KMS-11 (cell line): ENCODE measurements around the gene CELSR3.

ENCODE experiments used
- H2AFZ ChIP-seq: fragments of 200-600 bp; sonication (generic); 2 replicates; pipeline ENCODE4 v1.6.1; 2016; ENCODE audit warnings: antibody characterized with exemption, mixed run types, low read depth
- H3K27ac ChIP-seq: fragments of 200-600 bp; sonication (generic); 2 replicates; pipeline ENCODE4 v1.6.1; 2016; ENCODE audit warnings: mild to moderate bottlenecking, mixed run types
- H3K27me3 ChIP-seq: fragments of 200-600 bp; sonication (generic); 2 replicates; pipeline ENCODE4 v1.6.1; 2017; ENCODE audit warnings: mild to moderate bottlenecking, low read depth, mixed run types, moderate library complexity; ENCODE audit not compliant: insufficient read depth
- H3K36me3 ChIP-seq: fragments of 200-600 bp; sonication (generic); 2 replicates; pipeline ENCODE4 v1.6.1; 2017; ENCODE audit warnings: mild to moderate bottlenecking, mixed run types; ENCODE audit not compliant: insufficient read depth
- H3K4me1 ChIP-seq: fragments of 200-600 bp; sonication (generic); 2 replicates; pipeline ENCODE4 v1.6.1; 2016; ENCODE audit warnings: mild to moderate bottlenecking, low read depth, mixed run types; ENCODE audit not compliant: poor library complexity, severe bottlenecking
- H3K4me2 ChIP-seq: fragments of 200-600 bp; sonication (generic); 2 replicates; pipeline ENCODE4 v1.7.0; 2016; ENCODE audit warnings: mild to moderate bottlenecking, mixed run types
- H3K4me3 ChIP-seq: fragments of 200-600 bp; sonication (generic); IDR thresholded peaks from 2 replicates; pipeline ENCODE4 v1.6.1; 2017; ENCODE audit warnings: low read depth, low read length, mixed read lengths; ENCODE audit not compliant: insufficient read depth
- H3K79me2 ChIP-seq: fragments of 200-600 bp; sonication (generic); 2 replicates; pipeline ENCODE4 v1.6.1; 2016; ENCODE audit warnings: low read depth, mixed run types; ENCODE audit not compliant: insufficient read depth
- H3K9ac ChIP-seq: fragments of 200-600 bp; sonication (generic); 2 replicates; pipeline ENCODE4 v1.6.1; 2016; ENCODE audit warnings: mild to moderate bottlenecking, mixed run types
- H4K20me1 ChIP-seq: fragments of 200-600 bp; sonication (generic); 2 replicates; pipeline ENCODE4 v1.6.1; 2016; ENCODE audit warnings: mild to moderate bottlenecking, mixed run types; ENCODE audit not compliant: insufficient read depth
- CTCF ChIP-seq: fragments of 200-600 bp; sonication (generic); conservative IDR thresholded peaks from 2 replicates; pipeline ENCODE4 v1.6.1; 2017; ENCODE audit warnings: low read depth, mild to moderate bottlenecking, antibody characterized with exemption, low read length, moderate library complexity, mixed read lengths

CELSR3 gene

GRCh38 chr3:48674505-48674904, 11.8 kb upstream of the CELSR3 start:
- Histone ChIP-seq H4K20me1 (no peaks in the 10 kb centered on the region), H2AFZ (no peak overlapping the region), H3K4me2 (no peak overlapping the region), H3K27me3 (no peaks in the 10 kb centered on the region), H3K27ac (no peak overlapping the region), H3K9ac (no peak overlapping the region), H3K4me3 (no peak overlapping the region), H3K36me3 (no peaks in the 10 kb centered on the region), H3K4me1 (no peaks in the 10 kb centered on the region), H3K79me2 (no peaks in the 10 kb centered on the region)
- no peak for TF ChIP-seq CTCF

GRCh38 chr3:48672522-48672921, 9.8 kb upstream of the CELSR3 start:
- no peaks in the 10 kb centered on the region for H4K20me1 ChIP-seq
- H3K36me3 ChIP-seq = no peaks in the 10 kb centered on the region
- H3K9ac ChIP-seq = no peak overlapping the region
- no peak overlapping the region for H3K4me3 ChIP-seq
- no peak overlapping the region for H3K4me2 ChIP-seq
- H3K79me2 ChIP-seq = no peaks in the 10 kb centered on the region
- H3K27ac ChIP-seq = no peak overlapping the region
- no peaks in the 10 kb centered on the region for H3K4me1 ChIP-seq
- H2AFZ ChIP-seq = no peak overlapping the region
- no peak for TF ChIP-seq CTCF
- no peaks in the 10 kb centered on the region for H3K27me3 ChIP-seq

GRCh38 chr3:48664929-48665328, 2.2 kb upstream of the CELSR3 start:
- no peak overlapping the region for H3K4me3 ChIP-seq
- H3K27ac ChIP-seq = no peak overlapping the region
- H3K79me2 ChIP-seq = no peaks in the 10 kb centered on the region
- H2AFZ ChIP-seq = no peak overlapping the region
- no peaks in the 10 kb centered on the region for H4K20me1 ChIP-seq
- TF ChIP-seq CTCF = no peak
- peaks cover 5% of the 10 kb centered on the region for H3K4me1 ChIP-seq
- H3K27me3 ChIP-seq = no peaks in the 10 kb centered on the region
- no peak overlapping the region for H3K4me2 ChIP-seq
- no peaks in the 10 kb centered on the region for H3K36me3 ChIP-seq
- H3K9ac ChIP-seq = no peak overlapping the region

GRCh38 chr3:48664313-48664644, 1.6 kb upstream of the CELSR3 start:
- H3K4me2 ChIP-seq = no peak overlapping the region
- H3K27ac ChIP-seq = peak overlapping the region; percentile 99; the same call in 1 of the 2 replicates
- H3K27me3 ChIP-seq = no peaks in the 10 kb centered on the region
- H2AFZ ChIP-seq = peak overlapping the region; percentile 54
- H3K79me2 ChIP-seq = no peaks in the 10 kb centered on the region
- H3K9ac ChIP-seq = no peak overlapping the region; the same call in 1 of the 2 replicates
- no peak overlapping the region for H3K4me3 ChIP-seq
- H3K4me1 ChIP-seq = peaks cover 5% of the 10 kb centered on the region
- H4K20me1 ChIP-seq = no peaks in the 10 kb centered on the region
- no peaks in the 10 kb centered on the region for H3K36me3 ChIP-seq
- TF ChIP-seq CTCF = peak; percentile 25; the same call in 1 of the 2 replicates
